K562 (cell line): ENCODE data around the gene SERPINB5. TPM values are rescaled to one million over a fixed set of nuclear protein-coding genes. Genes with fewer than 3 reads are reported as not detected.

ENCODE experiments used
- ATAC-seq: fragments of 200-7000 bp; cut with Tn5 transposase; 3 replicates; pipeline ENCODE4 v1.9.1; 2020; ENCODE audit warnings: moderate library complexity
- BruUV-seq: library from RNA; stranded (reverse); fragments of 400-500 nt; replicated peaks from 2 replicates; lab custom pipeline; 2021; lab: Mats Ljungman, UMichigan
- CTCF ChIA-PET: fragments of 300-600 bp; formaldehyde crosslinking; extraction: SDS; loops from one replicate; lab custom pipeline; 2021; ENCODE audit warnings: low intra/inter-chr PET ratio; lab: Yijun Ruan, JAX
- POLR2A ChIA-PET: fragments of 300-600, 350-650 bp; sonication (Branson Sonifier 250); formaldehyde crosslinking; extraction: SDS; loops from one replicate; lab custom pipeline; 2021; ENCODE audit warnings: antibody characterized with exemption, inconsistent platforms; lab: Yijun Ruan, JAX
- DNase-seq, 4 experiments: peaks; one replicate each; pipeline versions ENCODE4 v3.0.0 to v3.0.0-alpha.2; 2011 to 2018; ENCODE audit warnings: low spot score in 3 of 4, mixed read lengths in 3 of 4; ENCODE audit errors: extremely low read depth in 1 of 4
- FAIRE-seq: peaks from 2 replicates; lab custom pipeline; 2011; peaks lifted over from hg19 to GRCh38; lab: Jason Lieb, UNC
- H2AFZ ChIP-seq: 2 replicates; pipeline ENCODE4 v1.6.0; 2011; ENCODE audit warnings: low read depth, low read length, control low read depth, inconsistent platforms
- H3K27ac ChIP-seq: fragments of 200-600 bp; 3 replicates; pipeline ENCODE4 v1.8.0; 2011; ENCODE audit warnings: low read depth, mild to moderate bottlenecking, control low read depth, inconsistent platforms, low read length, moderate library complexity, mixed read lengths; ENCODE audit errors: extremely low read depth
- H3K27me3 ChIP-seq, 2 experiments: fragments of 300-600 bp in 1 of 2; 2 replicates in 1 of 2; 3 replicates in 1 of 2; pipeline versions ENCODE4 v1.6.0 to v1.8.0; 2011; ENCODE audit warnings: inconsistent platforms in 2 of 2, low read length in 2 of 2, mild to moderate bottlenecking in 1 of 2, mixed read lengths in 1 of 2, moderate library complexity in 1 of 2; ENCODE audit not compliant: control insufficient read depth in 2 of 2, insufficient read depth in 2 of 2
- H3K36me3 ChIP-seq: fragments of 300-600 bp; 3 replicates; pipeline ENCODE4 v1.8.0; 2011; ENCODE audit warnings: mild to moderate bottlenecking, low read length, inconsistent platforms; ENCODE audit not compliant: control insufficient read depth, insufficient read depth
- H3K4me1 ChIP-seq, 2 experiments: fragments of 200-600 bp in 1 of 2; replicated peaks in 1 of 2; 2 replicates in 1 of 2; 3 replicates in 1 of 2; pipeline versions ENCODE4 v1.5.1 to v1.8.0; 2011; ENCODE audit warnings: inconsistent platforms in 2 of 2, low read length in 2 of 2, mild to moderate bottlenecking in 1 of 2, mixed read lengths in 1 of 2, moderate library complexity in 1 of 2; ENCODE audit not compliant: control insufficient read depth in 2 of 2, insufficient read depth in 2 of 2
- H3K4me2 ChIP-seq: 2 replicates; pipeline ENCODE4 v1.6.1; 2011; ENCODE audit warnings: low read length, control low read depth, inconsistent platforms, mixed read lengths; ENCODE audit not compliant: insufficient read depth
- H3K4me3 ChIP-seq: fragments of 200-600 bp; sonication (generic), shearing (Covaris generic); 2 replicates; pipeline ENCODE4 v1.5.1; 2016; ENCODE audit warnings: control low read depth, inconsistent platforms
- H3K79me2 ChIP-seq: fragments of 200-600 bp; 3 replicates; pipeline ENCODE4 v1.8.0; 2011; ENCODE audit warnings: low read length, inconsistent platforms; ENCODE audit not compliant: control insufficient read depth, insufficient read depth
- H3K9ac ChIP-seq, 2 experiments: 2 replicates each; pipeline versions ENCODE4 v1.6.0 to v1.6.1; 2011; ENCODE audit warnings: low read depth in 2 of 2, low read length in 2 of 2, control low read depth in 1 of 2, inconsistent platforms in 1 of 2, mild to moderate bottlenecking in 1 of 2, mixed read lengths in 1 of 2; ENCODE audit not compliant: insufficient read depth in 1 of 2
- H3K9me1 ChIP-seq: one replicate; pipeline ENCODE4 v1.6.0; 2011; ENCODE audit warnings: inconsistent platforms, mild to moderate bottlenecking, low read length, moderate library complexity; ENCODE audit not compliant: control insufficient read depth, insufficient read depth
- H3K9me3 ChIP-seq: replicated peaks from 2 replicates; pipeline ENCODE4 v1.5.1; 2011; ENCODE audit warnings: low read depth, low read length, inconsistent platforms; ENCODE audit not compliant: control insufficient read depth, insufficient read depth
- H4K20me1 ChIP-seq: replicated peaks from 2 replicates; pipeline ENCODE4 v1.6.1; 2011; ENCODE audit warnings: low read length, inconsistent platforms, mixed read lengths; ENCODE audit not compliant: control insufficient read depth, insufficient read depth
- KAT8 ChIP-seq: fragments of 450-650 bp; IDR thresholded peaks from 2 replicates; pipeline ENCODE4 v1.6.1; 2016; ENCODE audit warnings: low read depth, mild to moderate bottlenecking
- SMARCE1 ChIP-seq: fragments of 450-650 bp; IDR thresholded peaks from 2 replicates; pipeline ENCODE4 v1.7.1; 2016; ENCODE audit warnings: mild to moderate bottlenecking
- STAG1 ChIP-seq: sonication (generic); formaldehyde crosslinking; IDR thresholded peaks from 2 replicates; pipeline ENCODE4 v1.5.0; 2020; ENCODE audit warnings: missing genetic modification reagents, borderline replicate concordance
- ZBTB17 ChIP-seq: fragments of 450-650 bp; formaldehyde crosslinking; IDR thresholded peaks from 2 replicates; pipeline ENCODE4 v1.4.0; 2020; ENCODE audit warnings: mild to moderate bottlenecking
- ZNF431 ChIP-seq: sonication (generic); formaldehyde crosslinking; IDR thresholded peaks from 2 replicates; pipeline ENCODE4 v1.8.0; 2022; ENCODE audit warnings: mild to moderate bottlenecking, missing genetic modification reagents
- whole genome bisulfite sequencing: fragments of 100-300 bp; shearing (Covaris generic); methylation state at CpG from one replicate; pipeline ENCODE4 v1.1.6; 2016; ENCODE audit warnings: low coverage, mixed read lengths; ENCODE audit not compliant: insufficient coverage; ENCODE audit errors: missing lambda C conversion rate; 5-methylcytosine and 5-hydroxymethylcytosine counted together
- in situ Hi-C: fragments of 300-500 bp; cut with MboI; formaldehyde crosslinking; loops from 4 replicates; pipeline ENCODE4 v1.15.0; 2018; ENCODE audit warnings: inconsistent platforms, mixed read lengths
- intact Hi-C: fragments of 100-400 bp; cut with micrococcal nuclease; formaldehyde crosslinking; loops from 2 replicates; pipeline ENCODE4 v1.14.2; 2022
- polyA plus RNA-seq, 8 experiments: library from polyadenylated mRNA; depleted of rRNA in 4 of 8; stranded (reverse) in 5 of 8; unstranded in 3 of 8; fragments of >200 nt; fragmentation: Nextera tagmentation in 2 of 8; fragmentation: Illumina TruSeq in 1 of 8; extraction: Ambion mirVana in 2 of 8; extraction: Trizol in 1 of 8; gene quantifications; 2 replicates each; pipeline versions ENCODE4 v1.2.1 to v1.2.3, GENCODE V29; 2011 to 2014; ENCODE audit warnings: inconsistent platforms in 1 of 8, missing spikeins in 1 of 8
- total RNA-seq, 7 experiments: library from RNA; depleted of rRNA in 6 of 7; stranded (reverse); fragments of >200 nt in 6 of 7; fragmentation: Illumina TruSeq in 2 of 7; extraction: Trizol in 2 of 7; gene quantifications; 2 replicates each; pipeline versions ENCODE4 v1.2.1 to v1.2.3, GENCODE V29; 2011 to 2021; ENCODE audit warnings: low replicate concordance in 1 of 7
- TF ChIP-seq, protein P1 (sequence below): fragments of 450-650 bp; IDR thresholded peaks from 2 replicates; pipeline ENCODE4 v1.6.1; 2016; ENCODE audit warnings: low read depth
- TF ChIP-seq, protein P2 (sequence below): fragments of 450-650 bp; formaldehyde crosslinking; IDR thresholded peaks from 2 replicates; pipeline ENCODE4 v1.4.0; 2022; ENCODE audit warnings: missing genetic modification characterization
- TF ChIP-seq, protein P3 (sequence below): fragments of 250-450 bp; sonication (Bioruptor Pico); IDR thresholded peaks from 2 replicates; pipeline ENCODE4 v1.5.0; 2022; ENCODE audit warnings: mild to moderate bottlenecking

Gene SERPINB5
- total and polyA plus RNA-seq, 9 of the 15 experiments (the other 6 are each of a cell fraction or from before 2014, with no cell fraction given): 0.05 to 1.4 (median 0.49) TPM; not detected in 1

DNA sequence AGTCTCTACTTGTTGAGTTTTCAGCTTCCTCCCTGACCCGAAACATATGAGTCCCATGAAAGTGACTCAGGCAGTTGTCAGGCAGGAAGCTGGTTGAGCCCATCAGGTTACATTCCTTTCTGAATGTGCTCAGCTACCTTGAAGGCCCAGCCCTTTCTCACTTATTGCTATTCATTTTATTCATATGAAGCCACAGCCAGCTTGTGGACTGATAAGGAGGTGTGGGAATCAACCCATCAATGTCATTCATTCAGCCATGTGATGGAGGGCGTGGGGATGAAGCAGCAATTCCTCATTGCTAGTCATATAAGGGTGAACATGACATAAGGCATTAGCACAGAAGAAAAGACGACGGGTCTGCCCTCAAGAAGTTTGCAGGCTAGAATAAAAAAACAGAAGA, 49.2 kb upstream of the SERPINB5 start (continued):
- TF ChIP-seq, protein P1, sequence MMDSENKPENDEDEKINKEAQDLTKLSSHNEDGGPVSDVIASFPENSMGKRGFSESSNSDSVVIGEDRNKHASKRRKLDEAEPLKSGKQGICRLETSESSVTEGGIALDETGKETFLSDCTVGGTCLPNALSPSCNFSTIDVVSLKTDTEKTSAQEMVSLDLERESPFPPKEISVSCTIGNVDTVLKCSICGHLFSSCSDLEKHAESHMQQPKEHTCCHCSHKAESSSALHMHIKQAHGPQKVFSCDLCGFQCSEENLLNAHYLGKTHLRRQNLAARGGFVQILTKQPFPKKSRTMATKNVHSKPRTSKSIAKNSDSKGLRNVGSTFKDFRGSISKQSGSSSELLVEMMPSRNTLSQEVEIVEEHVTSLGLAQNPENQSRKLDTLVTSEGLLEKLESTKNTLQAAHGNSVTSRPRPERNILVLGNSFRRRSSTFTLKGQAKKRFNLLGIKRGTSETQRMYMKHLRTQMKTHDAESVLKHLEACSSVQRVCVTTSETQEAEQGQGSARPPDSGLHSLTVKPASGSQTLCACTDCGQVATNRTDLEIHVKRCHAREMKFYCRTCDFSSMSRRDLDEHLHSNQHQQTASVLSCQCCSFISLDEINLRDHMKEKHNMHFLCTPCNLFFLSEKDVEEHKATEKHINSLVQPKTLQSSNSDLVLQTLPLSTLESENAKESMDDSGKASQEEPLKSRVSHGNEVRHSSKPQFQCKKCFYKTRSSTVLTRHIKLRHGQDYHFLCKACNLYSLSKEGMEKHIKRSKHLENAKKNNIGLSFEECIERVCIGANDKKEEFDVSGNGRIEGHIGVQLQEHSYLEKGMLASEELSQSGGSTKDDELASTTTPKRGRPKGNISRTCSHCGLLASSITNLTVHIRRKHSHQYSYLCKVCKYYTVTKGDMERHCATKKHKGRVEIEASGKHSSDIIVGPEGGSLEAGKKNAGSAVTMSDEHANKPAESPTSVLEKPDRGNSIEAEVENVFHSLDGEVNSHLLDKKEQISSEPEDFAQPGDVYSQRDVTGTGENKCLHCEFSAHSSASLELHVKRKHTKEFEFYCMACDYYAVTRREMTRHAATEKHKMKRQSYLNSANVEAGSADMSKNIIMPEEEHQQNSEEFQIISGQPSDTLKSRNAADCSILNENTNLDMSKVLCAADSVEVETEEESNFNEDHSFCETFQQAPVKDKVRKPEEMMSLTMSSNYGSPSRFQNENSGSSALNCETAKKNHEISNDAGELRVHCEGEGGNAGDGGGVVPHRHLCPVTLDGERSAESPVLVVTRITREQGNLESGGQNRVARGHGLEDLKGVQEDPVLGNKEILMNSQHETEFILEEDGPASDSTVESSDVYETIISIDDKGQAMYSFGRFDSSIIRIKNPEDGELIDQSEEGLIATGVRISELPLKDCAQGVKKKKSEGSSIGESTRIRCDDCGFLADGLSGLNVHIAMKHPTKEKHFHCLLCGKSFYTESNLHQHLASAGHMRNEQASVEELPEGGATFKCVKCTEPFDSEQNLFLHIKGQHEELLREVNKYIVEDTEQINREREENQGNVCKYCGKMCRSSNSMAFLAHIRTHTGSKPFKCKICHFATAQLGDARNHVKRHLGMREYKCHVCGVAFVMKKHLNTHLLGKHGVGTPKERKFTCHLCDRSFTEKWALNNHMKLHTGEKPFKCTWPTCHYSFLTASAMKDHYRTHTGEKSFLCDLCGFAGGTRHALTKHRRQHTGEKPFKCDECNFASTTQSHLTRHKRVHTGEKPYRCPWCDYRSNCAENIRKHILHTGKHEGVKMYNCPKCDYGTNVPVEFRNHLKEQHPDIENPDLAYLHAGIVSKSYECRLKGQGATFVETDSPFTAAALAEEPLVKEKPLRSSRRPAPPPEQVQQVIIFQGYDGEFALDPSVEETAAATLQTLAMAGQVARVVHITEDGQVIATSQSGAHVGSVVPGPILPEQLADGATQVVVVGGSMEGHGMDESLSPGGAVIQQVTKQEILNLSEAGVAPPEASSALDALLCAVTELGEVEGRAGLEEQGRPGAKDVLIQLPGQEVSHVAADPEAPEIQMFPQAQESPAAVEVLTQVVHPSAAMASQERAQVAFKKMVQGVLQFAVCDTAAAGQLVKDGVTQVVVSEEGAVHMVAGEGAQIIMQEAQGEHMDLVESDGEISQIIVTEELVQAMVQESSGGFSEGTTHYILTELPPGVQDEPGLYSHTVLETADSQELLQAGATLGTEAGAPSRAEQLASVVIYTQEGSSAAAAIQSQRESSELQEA: no peak

DNA sequence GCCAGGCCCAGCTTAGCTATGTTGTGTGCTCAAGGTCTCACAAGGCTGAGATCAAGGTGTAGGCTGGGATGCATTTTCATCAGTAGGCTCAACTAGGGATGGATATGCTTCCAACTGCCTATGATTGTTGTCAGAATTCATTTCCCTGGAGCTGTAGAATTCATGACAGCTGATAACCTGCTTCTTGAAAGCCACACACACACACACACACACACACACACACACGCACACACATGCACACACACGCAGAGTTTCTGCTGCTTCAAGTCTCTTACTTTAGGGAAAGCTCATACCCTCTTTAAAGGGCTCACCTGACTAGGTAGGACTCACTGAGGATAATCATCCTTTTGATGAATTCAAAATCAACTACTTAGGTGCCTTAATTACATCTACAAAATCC, 46.2 kb upstream of the SERPINB5 start:
- in situ Hi-C loops: loop anchor here (10.0 kb wide), 3 partner anchors 86 to 416 kb away; no protein-coding TSS in a partner anchor
- ChIA-PET POLR2A (no interaction called here), CTCF (no interaction called here)
- Histone ChIP-seq H3K79me2 (no peaks in the 10 kb centered on the region), H3K27ac (no peak overlapping the region), H3K9ac (no peak overlapping the region), H4K20me1 (no peaks in the 10 kb centered on the region), H3K9me3 (no peaks in the 10 kb centered on the region), H3K4me2 (no peak overlapping the region), H3K36me3 (no peaks in the 10 kb centered on the region), H3K4me3 (no peak overlapping the region), H2AFZ (no peak overlapping the region), H3K27me3 (peaks cover 5 to 6% of the 10 kb centered on the region in 2 experiments; a peak in 3 of 5 replicates), H3K4me1 (no peaks in the 10 kb centered on the region; a peak in 1 of 5 replicates)
- no peak for DNase-seq
- no peak for FAIRE-seq
- no CpG with 5 or more reads among the region's 2 CpGs for WGBS
- no peak for TF ChIP-seq ZBTB17 (CRISPR knock-in tag)
- TF ChIP-seq KAT8: no peak
- no peak for TF ChIP-seq SMARCE1
- TF ChIP-seq, protein P2, sequence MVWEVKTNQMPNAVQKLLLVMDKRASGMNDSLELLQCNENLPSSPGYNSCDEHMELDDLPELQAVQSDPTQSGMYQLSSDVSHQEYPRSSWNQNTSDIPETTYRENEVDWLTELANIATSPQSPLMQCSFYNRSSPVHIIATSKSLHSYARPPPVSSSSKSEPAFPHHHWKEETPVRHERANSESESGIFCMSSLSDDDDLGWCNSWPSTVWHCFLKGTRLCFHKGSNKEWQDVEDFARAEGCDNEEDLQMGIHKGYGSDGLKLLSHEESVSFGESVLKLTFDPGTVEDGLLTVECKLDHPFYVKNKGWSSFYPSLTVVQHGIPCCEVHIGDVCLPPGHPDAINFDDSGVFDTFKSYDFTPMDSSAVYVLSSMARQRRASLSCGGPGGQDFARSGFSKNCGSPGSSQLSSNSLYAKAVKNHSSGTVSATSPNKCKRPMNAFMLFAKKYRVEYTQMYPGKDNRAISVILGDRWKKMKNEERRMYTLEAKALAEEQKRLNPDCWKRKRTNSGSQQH (CRISPR knock-in tag): no peak
- TF ChIP-seq, protein P3, sequence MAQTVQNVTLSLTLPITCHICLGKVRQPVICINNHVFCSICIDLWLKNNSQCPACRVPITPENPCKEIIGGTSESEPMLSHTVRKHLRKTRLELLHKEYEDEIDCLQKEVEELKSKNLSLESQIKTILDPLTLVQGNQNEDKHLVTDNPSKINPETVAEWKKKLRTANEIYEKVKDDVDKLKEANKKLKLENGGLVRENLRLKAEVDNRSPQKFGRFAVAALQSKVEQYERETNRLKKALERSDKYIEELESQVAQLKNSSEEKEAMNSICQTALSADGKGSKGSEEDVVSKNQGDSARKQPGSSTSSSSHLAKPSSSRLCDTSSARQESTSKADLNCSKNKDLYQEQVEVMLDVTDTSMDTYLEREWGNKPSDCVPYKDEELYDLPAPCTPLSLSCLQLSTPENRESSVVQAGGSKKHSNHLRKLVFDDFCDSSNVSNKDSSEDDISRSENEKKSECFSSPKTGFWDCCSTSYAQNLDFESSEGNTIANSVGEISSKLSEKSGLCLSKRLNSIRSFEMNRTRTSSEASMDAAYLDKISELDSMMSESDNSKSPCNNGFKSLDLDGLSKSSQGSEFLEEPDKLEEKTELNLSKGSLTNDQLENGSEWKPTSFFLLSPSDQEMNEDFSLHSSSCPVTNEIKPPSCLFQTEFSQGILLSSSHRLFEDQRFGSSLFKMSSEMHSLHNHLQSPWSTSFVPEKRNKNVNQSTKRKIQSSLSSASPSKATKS (CRISPR knock-in tag): no peak
- TF ChIP-seq ZNF431 (CRISPR knock-in tag): no peak
- TF ChIP-seq STAG1: no peak
- TF ChIP-seq, all 486 proteins: peak for 0
- intact Hi-C loops: no loop called here
- no peaks in the 10 kb centered on the region for H3K9me1 ChIP-seq
- ATAC-seq: no peak
- no TSS peak for BruUV-seq
